Natural killer cell (primary cell): ENCODE results near the gene TRAPPC3L. TPM values are rescaled to one million over a fixed set of nuclear protein-coding genes. Genes with fewer than 3 reads are reported as not detected.

Source experiments
- ATAC-seq, 3 donors: fragments of 150-1000 bp in 2 of 3; fragments of 200-7000 bp in 1 of 3; cut with Tn5 transposase; 1 replicate in 1 of 3; 2 replicates in 2 of 3; pipeline ENCODE4 v1.10.0; 2021; ENCODE audit warnings: mild to moderate bottlenecking in 2 of 3, moderate library complexity in 2 of 3
- DNase-seq, 2 donors: peaks; one replicate each; pipeline versions ENCODE4 v3.0.0 to v3.0.0-alpha.2; 2013 to 2021; ENCODE audit warnings: mixed read lengths in 1 of 2
- H3K27ac ChIP-seq: one replicate; pipeline ENCODE4 v1.5.1; 2013; ENCODE audit warnings: mild to moderate bottlenecking, low read length
- H3K27me3 ChIP-seq: one replicate; pipeline ENCODE4 v1.6.1; 2013; ENCODE audit warnings: low read length; ENCODE audit not compliant: control insufficient read depth, insufficient read depth
- H3K36me3 ChIP-seq: one replicate; pipeline ENCODE4 v1.6.1; 2013; ENCODE audit warnings: low read length; ENCODE audit not compliant: control insufficient read depth, insufficient read depth
- H3K4me1 ChIP-seq: one replicate; pipeline ENCODE4 v1.6.1; 2013; ENCODE audit warnings: low read length; ENCODE audit not compliant: control insufficient read depth, insufficient read depth
- H3K4me3 ChIP-seq: one replicate; pipeline ENCODE4 v1.5.1; 2013; ENCODE audit warnings: low read length
- H3K9me3 ChIP-seq: one replicate; pipeline ENCODE4 v1.6.1; 2013; ENCODE audit warnings: low read length; ENCODE audit not compliant: control insufficient read depth, insufficient read depth
- H3K27ac Mint-ChIP-seq, 2 donors: one replicate each; pipeline ENCODE4 v1.8.0; 2022; ENCODE audit warnings: mild to moderate bottlenecking in 2 of 2, mixed read lengths in 2 of 2, moderate library complexity in 1 of 2
- H3K27me3 Mint-ChIP-seq, 2 donors: one replicate each; pipeline ENCODE4 v1.8.0; 2022; ENCODE audit warnings: low read depth in 2 of 2, mixed read lengths in 2 of 2
- H3K36me3 Mint-ChIP-seq: one replicate; pipeline ENCODE4 v1.8.0; 2022; ENCODE audit warnings: mixed read lengths
- H3K4me1 Mint-ChIP-seq, 2 donors: one replicate each; pipeline ENCODE4 v1.8.0; 2022; ENCODE audit warnings: mixed read lengths in 2 of 2
- H3K4me3 Mint-ChIP-seq: one replicate; pipeline ENCODE4 v1.8.0; 2022; ENCODE audit warnings: mild to moderate bottlenecking, moderate library complexity, mixed read lengths
- H3K9me3 Mint-ChIP-seq, 2 donors: one replicate each; pipeline ENCODE4 v1.8.0; 2022; ENCODE audit warnings: mixed read lengths in 2 of 2
- WGBS: methylation state at CpG from one replicate; pipeline ENCODE4 v1.1.7; 2013; ENCODE audit warnings: missing lambda C conversion rate; ENCODE audit not compliant: insufficient coverage; 5-methylcytosine and 5-hydroxymethylcytosine counted together
- intact Hi-C: fragments of 100-400 bp; cut with micrococcal nuclease; formaldehyde crosslinking; loops from one replicate; pipeline ENCODE4 v1.14.2; 2022
- total RNA-seq, 4 donors: library from RNA; stranded (reverse); fragments of 120-200 nt in 1 of 4; gene quantifications; one replicate each; pipeline versions ENCODE4 v1.2.3 to v1.2.4, GENCODE V29; 2013 to 2022
- TF ChIP-seq, protein P1 (sequence below): fragments of 200-600 bp; IDR thresholded peaks from one replicate; pipeline ENCODE4 v1.8.0; 2022; ENCODE audit warnings: antibody characterized with exemption

The TRAPPC3L gene
- total RNA-seq, 3 donors from 2014 or later (not counting 1 experiment from before 2014, with no cell fraction given), result 0.66 TPM; not detected in 2

DNA sequence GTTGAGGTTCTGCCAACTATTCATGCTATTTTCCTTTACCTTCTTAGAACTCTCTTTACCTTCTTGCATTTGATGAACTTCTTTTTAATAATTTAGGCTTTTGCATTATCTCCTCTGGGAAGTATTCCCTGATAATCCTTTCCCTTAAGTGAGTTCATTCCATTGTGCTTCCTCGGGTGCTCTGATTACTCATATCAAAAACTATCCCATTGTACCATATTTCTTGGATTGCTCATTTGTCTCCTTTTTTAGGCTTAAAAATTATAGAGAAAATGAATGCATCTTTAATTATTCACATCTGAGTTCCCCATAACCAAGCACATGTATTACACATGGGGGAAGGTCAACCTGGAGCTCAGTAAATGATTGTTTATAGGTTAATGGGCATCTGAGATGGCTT, 10.6 kb upstream of the TRAPPC3L start:
- ATAC-seq (no peak), DNase-seq (no peak)
- Mint-ChIP-seq H3K4me3 (no peak overlapping the region), H3K27ac (no peak overlapping the region), H3K4me1 (no peaks in the 10 kb centered on the region), H3K27me3 (peaks cover 14 to 26% of the 10 kb centered on the region in 2 donors), H3K36me3 (no peaks in the 10 kb centered on the region), H3K9me3 (no peaks in the 10 kb centered on the region)
- TF ChIP-seq, protein P1, sequence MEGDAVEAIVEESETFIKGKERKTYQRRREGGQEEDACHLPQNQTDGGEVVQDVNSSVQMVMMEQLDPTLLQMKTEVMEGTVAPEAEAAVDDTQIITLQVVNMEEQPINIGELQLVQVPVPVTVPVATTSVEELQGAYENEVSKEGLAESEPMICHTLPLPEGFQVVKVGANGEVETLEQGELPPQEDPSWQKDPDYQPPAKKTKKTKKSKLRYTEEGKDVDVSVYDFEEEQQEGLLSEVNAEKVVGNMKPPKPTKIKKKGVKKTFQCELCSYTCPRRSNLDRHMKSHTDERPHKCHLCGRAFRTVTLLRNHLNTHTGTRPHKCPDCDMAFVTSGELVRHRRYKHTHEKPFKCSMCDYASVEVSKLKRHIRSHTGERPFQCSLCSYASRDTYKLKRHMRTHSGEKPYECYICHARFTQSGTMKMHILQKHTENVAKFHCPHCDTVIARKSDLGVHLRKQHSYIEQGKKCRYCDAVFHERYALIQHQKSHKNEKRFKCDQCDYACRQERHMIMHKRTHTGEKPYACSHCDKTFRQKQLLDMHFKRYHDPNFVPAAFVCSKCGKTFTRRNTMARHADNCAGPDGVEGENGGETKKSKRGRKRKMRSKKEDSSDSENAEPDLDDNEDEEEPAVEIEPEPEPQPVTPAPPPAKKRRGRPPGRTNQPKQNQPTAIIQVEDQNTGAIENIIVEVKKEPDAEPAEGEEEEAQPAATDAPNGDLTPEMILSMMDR, result no peak
- Histone ChIP-seq H3K4me1 (no peaks in the 10 kb centered on the region), H3K27me3 (no peaks in the 10 kb centered on the region), H3K9me3 (no peaks in the 10 kb centered on the region), H3K36me3 (no peaks in the 10 kb centered on the region), H3K4me3 (no peak overlapping the region), H3K27ac (no peak overlapping the region)
- 92% methylated on average over 1 of the region's 1 CpG for WGBS
- intact Hi-C loops, result no loop called here

DNA sequence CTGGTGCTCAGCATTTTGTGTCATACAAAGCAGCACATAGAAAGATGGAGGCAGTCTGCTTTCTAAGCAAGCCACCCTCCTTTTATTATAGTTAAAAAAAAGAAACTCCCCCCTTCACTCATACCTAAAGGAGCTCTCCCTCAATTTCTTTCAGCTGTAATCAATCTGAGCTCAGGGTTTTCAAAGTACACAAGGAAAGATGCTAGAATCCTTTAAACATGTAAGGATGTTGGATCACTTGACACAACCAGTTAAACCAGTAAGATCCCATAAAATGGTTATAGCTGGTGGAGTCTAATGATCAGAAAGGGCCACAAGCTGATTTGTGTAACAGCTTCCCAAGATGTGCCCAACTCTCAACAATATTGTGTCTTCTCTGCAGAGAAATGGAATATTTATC, 8.0 kb upstream of the TRAPPC3L start, which contains the start of gene CALHM4:
TSS of gene CALHM4 (plus strand) at position 301 of the 400 bp plus-strand sequence. CDS start at position 344, 43 bp downstream.
- no peaks in the 10 kb centered on the region for H3K9me3 Mint-ChIP-seq
- no peak within 1 kb of the TSS for H3K27ac ChIP-seq
- DNase-seq, result no peak
- H3K4me1 ChIP-seq, result no peaks in the 10 kb centered on the region
- TF ChIP-seq, protein P1, result no peak
- H3K27me3 Mint-ChIP-seq, result peaks cover 18 to 35% of the 10 kb centered on the region in 2 donors
- no peaks in the 10 kb centered on the region for H3K36me3 ChIP-seq
- H3K27ac Mint-ChIP-seq, result no peak within 1 kb of the TSS
- no peak within 1 kb of the TSS for H3K4me3 ChIP-seq
- no peak for ATAC-seq
- no peaks in the 10 kb centered on the region for H3K4me1 Mint-ChIP-seq
- no peaks in the 10 kb centered on the region for H3K36me3 Mint-ChIP-seq
- no peak within 1 kb of the TSS for H3K4me3 Mint-ChIP-seq
- no peaks in the 10 kb centered on the region for H3K9me3 ChIP-seq
- H3K27me3 ChIP-seq, result no peaks in the 10 kb centered on the region
- intact Hi-C loops, result no loop called here

DNA sequence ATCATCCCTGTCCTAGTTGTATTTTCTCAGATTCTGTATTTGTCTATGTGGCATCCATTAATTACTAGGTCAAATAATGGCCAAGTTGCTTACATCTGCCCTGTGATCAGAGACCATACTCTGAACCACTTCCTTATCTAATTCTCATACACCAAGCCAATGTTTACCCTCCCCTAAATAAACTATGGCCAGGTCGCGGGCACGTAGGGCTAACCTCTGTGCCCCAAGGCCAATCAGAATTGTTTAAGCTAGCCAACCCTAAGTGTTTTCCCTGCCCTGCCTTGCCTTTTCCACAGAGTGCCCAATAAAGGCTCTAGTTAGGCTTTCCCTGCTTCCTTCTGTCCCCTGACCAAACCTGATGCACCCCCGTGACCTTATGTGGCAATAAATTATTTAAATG, 5.3 kb upstream of the TRAPPC3L start:
- no peaks in the 10 kb centered on the region for H3K9me3 Mint-ChIP-seq
- peak in 1 of 3 donors; percentile 10 for ATAC-seq

DNA sequence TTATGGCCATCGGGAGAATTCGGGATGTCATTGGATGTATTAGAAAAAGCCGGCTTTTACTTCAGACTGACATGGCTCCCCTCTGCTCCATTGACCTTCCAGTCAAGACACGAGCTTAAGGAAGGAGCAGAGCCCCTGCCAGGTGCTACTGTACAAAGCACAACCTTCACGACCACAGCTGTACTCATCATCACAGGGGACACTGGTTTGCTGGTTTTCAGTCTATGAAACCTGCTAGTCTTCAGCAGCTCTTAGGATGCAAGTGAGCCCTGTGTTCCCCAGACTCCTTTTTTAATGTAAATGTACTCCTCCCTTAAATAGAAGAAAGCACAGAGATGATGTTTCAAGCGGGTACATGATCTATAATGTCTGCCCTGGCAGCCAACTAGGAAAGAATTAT, 1.9 kb upstream of the TRAPPC3L start:
- Histone ChIP-seq H3K4me1 (no peaks in the 10 kb centered on the region), H3K27me3 (peaks cover 3% of the 10 kb centered on the region), H3K27ac (no peak overlapping the region), H3K4me3 (no peak overlapping the region), H3K36me3 (no peaks in the 10 kb centered on the region), H3K9me3 (no peaks in the 10 kb centered on the region)
- DNase-seq, result no peak
- no peak for ATAC-seq
- H3K27me3 Mint-ChIP-seq, result peaks cover 23 to 55% of the 10 kb centered on the region in 2 donors
- H3K27ac Mint-ChIP-seq, result no peak overlapping the region
- 92% methylated on average over 6 of the region's 6 CpGs for WGBS
- intact Hi-C loops, result no loop called here
- TF ChIP-seq, protein P1, result no peak
- H3K36me3 Mint-ChIP-seq, result no peaks in the 10 kb centered on the region
- H3K4me3 Mint-ChIP-seq, result no peak overlapping the region
- H3K9me3 Mint-ChIP-seq, result no peaks in the 10 kb centered on the region
- H3K4me1 Mint-ChIP-seq, result no peaks in the 10 kb centered on the region

More for the DNA sequence above, 5.3 kb upstream of the TRAPPC3L start:
- Histone ChIP-seq H3K4me1 (no peaks in the 10 kb centered on the region), H3K36me3 (no peaks in the 10 kb centered on the region), H3K27me3 (no peaks in the 10 kb centered on the region), H3K9me3 (no peaks in the 10 kb centered on the region), H3K27ac (no peak overlapping the region), H3K4me3 (no peak overlapping the region)
- H3K4me3 Mint-ChIP-seq, result no peak overlapping the region
- no peak for DNase-seq
- no peaks in the 10 kb centered on the region for H3K36me3 Mint-ChIP-seq
- H3K27ac Mint-ChIP-seq, result no peak overlapping the region
- TF ChIP-seq, protein P1, result no peak
- intact Hi-C loops, result no loop called here
- peaks cover 17 to 53% of the 10 kb centered on the region in 2 donors for H3K27me3 Mint-ChIP-seq
- H3K4me1 Mint-ChIP-seq, result no peaks in the 10 kb centered on the region
- WGBS, result 87% methylated on average over 4 of the region's 4 CpGs
